ENCODE measurements around the gene PLCD4. TPM values are rescaled to one million over a fixed set of nuclear protein-coding genes. Genes with fewer than 3 reads are reported as not detected.
A peak's percentile ranks its signal among the peaks of the same experiment; 100 is the strongest.

Gene PLCD4
- total RNA-seq, 1 experiment from 2014 or later = 5.6 TPM

DNA sequence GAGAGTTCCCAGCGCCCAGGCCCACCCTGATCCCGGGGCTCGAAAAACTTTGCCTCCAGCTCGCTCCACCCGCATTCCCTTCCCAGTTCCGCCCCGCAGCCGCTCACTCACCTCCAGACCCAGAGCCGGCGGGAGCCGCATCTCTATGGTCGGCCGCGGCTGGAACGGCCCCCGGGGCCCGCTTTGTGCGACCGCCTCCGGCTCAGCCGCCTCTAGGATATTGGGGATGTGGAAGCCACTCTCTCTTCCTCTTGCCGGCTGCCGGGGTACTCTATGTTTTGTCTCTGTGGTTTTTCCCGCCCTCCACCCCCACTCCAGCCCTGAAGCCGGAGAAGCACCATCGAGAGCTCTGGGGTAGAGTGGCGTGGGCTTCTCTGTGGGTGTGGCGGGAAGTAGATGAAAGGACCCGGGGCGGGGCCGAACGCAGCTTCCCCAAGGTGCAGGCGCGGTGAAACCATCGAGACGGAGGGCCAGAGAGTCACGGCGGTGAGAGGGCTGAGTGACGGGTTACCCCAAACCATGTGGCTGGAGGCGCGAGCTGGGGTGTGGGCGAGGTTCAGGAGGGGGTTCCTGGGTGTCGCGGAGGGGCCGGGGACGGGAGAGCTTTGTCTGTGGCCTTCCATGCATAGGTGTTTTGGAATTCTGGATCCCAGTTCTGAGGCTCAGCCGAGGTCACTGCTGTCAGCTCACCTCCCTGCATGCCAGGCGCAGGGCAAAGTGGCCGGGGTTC, 51.7 kb downstream of the PLCD4 start, which contains the start of the genes BCS1L and ZNF142:
Gene BCS1L (plus strand): TSS at position 426 of the 730 bp plus-strand sequence. CDS start 1,305 bp downstream, outside the sequence.
Gene ZNF142 (minus strand): TSS at position 366 of the 730 bp plus-strand sequence. CDS start 3,194 bp downstream, outside the sequence.
- H3K4me1 ChIP-seq (ENCODE audit: insufficient read depth, low read length) = peaks cover 20% of the 10 kb centered on the region
- peaks cover 54% of the 10 kb centered on the region for H3K36me3 ChIP-seq (ENCODE audit: low read depth, low read length)
- CTCF ChIA-PET = interaction anchor here (0.6 to 2.4 kb wide), 7 partner anchors 13 to 463 kb away, joined by 3 to 20 read pairs (median 4); partner anchors contain the start of gene TTLL4
- no peaks in the 10 kb centered on the region for H3K9me3 ChIP-seq (ENCODE audit: low read length)
- DNase-seq (peak; percentile 91), ATAC-seq (peak; percentile 92)
- H3K27ac ChIP-seq (ENCODE audit: low read length) = peak within 1 kb of the TSS; percentile 61
- H2AFZ ChIP-seq (ENCODE audit: low read length) = peak within 1 kb of the TSS; percentile 97
- POLR2A ChIA-PET (ENCODE audit: unreplicated experiment) = interaction anchor here (0.5 to 1.4 kb wide), 6 partner anchors 12 to 215 kb away, joined by 3 to 36 read pairs (median 8); no protein-coding TSS in a partner anchor
- H3K9ac ChIP-seq (ENCODE audit: low read length) = peak within 1 kb of the TSS; percentile 93
- intact Hi-C loops (cut with micrococcal nuclease) = loop anchor here (1.0 to 2.0 kb wide), 3 partner anchors 13 to 188 kb away; partner anchors contain the start of genes RNF25, STK36 and TTLL4
- no TSS peak for BruUV-seq (replicated peaks)
- H3K4me2 ChIP-seq (ENCODE audit: low read length) = peak within 1 kb of the TSS; percentile 94
- TF ChIP-seq EZH2phosphoT487 (IDR thresholded peaks at IDR 0.05; ENCODE audit: borderline replicate concordance, low read length) (no peak), EZH2 (IDR thresholded peaks at IDR 0.05; ENCODE audit: low read length, unreplicated experiment) (no peak)
- TF ChIP-seq, protein P1, sequence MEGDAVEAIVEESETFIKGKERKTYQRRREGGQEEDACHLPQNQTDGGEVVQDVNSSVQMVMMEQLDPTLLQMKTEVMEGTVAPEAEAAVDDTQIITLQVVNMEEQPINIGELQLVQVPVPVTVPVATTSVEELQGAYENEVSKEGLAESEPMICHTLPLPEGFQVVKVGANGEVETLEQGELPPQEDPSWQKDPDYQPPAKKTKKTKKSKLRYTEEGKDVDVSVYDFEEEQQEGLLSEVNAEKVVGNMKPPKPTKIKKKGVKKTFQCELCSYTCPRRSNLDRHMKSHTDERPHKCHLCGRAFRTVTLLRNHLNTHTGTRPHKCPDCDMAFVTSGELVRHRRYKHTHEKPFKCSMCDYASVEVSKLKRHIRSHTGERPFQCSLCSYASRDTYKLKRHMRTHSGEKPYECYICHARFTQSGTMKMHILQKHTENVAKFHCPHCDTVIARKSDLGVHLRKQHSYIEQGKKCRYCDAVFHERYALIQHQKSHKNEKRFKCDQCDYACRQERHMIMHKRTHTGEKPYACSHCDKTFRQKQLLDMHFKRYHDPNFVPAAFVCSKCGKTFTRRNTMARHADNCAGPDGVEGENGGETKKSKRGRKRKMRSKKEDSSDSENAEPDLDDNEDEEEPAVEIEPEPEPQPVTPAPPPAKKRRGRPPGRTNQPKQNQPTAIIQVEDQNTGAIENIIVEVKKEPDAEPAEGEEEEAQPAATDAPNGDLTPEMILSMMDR (conservative IDR thresholded peaks at IDR 0.05; ENCODE audit: low read depth, low read length) = no peak
- H3F3A ChIP-seq (ENCODE audit: low read length, unreplicated experiment) = no peaks in the 10 kb centered on the region
- H4K20me1 ChIP-seq (ENCODE audit: low read length) = no peaks in the 10 kb centered on the region
- H3K27me3 ChIP-seq (ENCODE audit: low read length) = no peaks in the 10 kb centered on the region
- peaks cover 62% of the 10 kb centered on the region for H3K79me2 ChIP-seq (ENCODE audit: low read length)
- no peaks in the 10 kb centered on the region for H3K9me2 ChIP-seq (replicated peaks; ENCODE audit: low read length)
- H3K4me3 ChIP-seq (ENCODE audit: low read length) = peak within 1 kb of the TSS; percentile 100

- peak overlapping the region; percentile 100 for H3K4me3 ChIP-seq (ENCODE audit: low read length)
- H3F3A ChIP-seq (ENCODE audit: low read length, unreplicated experiment) = no peaks in the 10 kb centered on the region
- H3K36me3 ChIP-seq (ENCODE audit: low read depth, low read length) = peaks cover 51% of the 10 kb centered on the region
- H4K20me1 ChIP-seq (ENCODE audit: low read length) = no peaks in the 10 kb centered on the region
- ATAC-seq (peak; percentile 1; the same call in 1 of the 2 replicates), DNase-seq (no peak)
- TF ChIP-seq EZH2phosphoT487 (IDR thresholded peaks at IDR 0.05; ENCODE audit: borderline replicate concordance, low read length) (no peak), EZH2 (IDR thresholded peaks at IDR 0.05; ENCODE audit: low read length, unreplicated experiment) (no peak)
- TF ChIP-seq, protein P1 (conservative IDR thresholded peaks at IDR 0.05; ENCODE audit: low read depth, low read length) = no peak
- CTCF ChIA-PET = interaction anchor here (0.6 to 2.4 kb wide), 6 partner anchors 13 to 320 kb away, joined by 3 to 20 read pairs (median 4); partner anchors contain the start of gene TTLL4
- peak overlapping the region; percentile 15; the same call in 1 of the 2 replicates for H3K27ac ChIP-seq (ENCODE audit: low read length)
- POLR2A ChIA-PET (ENCODE audit: unreplicated experiment) = interaction anchor here (0.6 to 1.7 kb wide), 6 partner anchors 11 to 64 kb away, joined by 3 to 36 read pairs (median 8); no protein-coding TSS in a partner anchor
- peaks cover 20% of the 10 kb centered on the region for H3K4me1 ChIP-seq (ENCODE audit: insufficient read depth, low read length)
- no peaks in the 10 kb centered on the region for H3K27me3 ChIP-seq (ENCODE audit: low read length)
- intact Hi-C loops (cut with micrococcal nuclease) = loop anchor here (1.0 to 2.0 kb wide), 3 partner anchors 12 to 187 kb away; partner anchors contain the start of genes RNF25, STK36 and TTLL4
- peak overlapping the region; percentile 94 for H3K4me2 ChIP-seq (ENCODE audit: low read length)
- BruUV-seq (replicated peaks) = TSS peak; percentile 81
- H3K9ac ChIP-seq (ENCODE audit: low read length) = peak overlapping the region; percentile 93
- no peaks in the 10 kb centered on the region for H3K9me3 ChIP-seq (ENCODE audit: low read length)
- H3K9me2 ChIP-seq (replicated peaks; ENCODE audit: low read length) = no peaks in the 10 kb centered on the region
- H3K79me2 ChIP-seq (ENCODE audit: low read length) = peaks cover 62% of the 10 kb centered on the region
- peak overlapping the region; percentile 97 for H2AFZ ChIP-seq (ENCODE audit: low read length)
Measured at GRCh38 chr2:218659988-218660358, 52.3 kb downstream of the PLCD4 start.

All from PC-3 (cell line).